ENCODE measurements around the gene LINC00632.

The LINC00632 gene

GRCh38 chrX:140756941-140757340 is 47.4 kb downstream of the LINC00632 start:
- ChIA-PET CTCF (interaction anchor here (3.0 kb wide), 1 partner anchor 9 kb away, joined by 14 read pairs; no protein-coding TSS in a partner anchor), POLR2A (interaction anchor here (0.6 kb wide), 1 partner anchor 19 kb away, joined by 3 read pairs; no protein-coding TSS in a partner anchor)
- TF ChIP-seq, protein P1, sequence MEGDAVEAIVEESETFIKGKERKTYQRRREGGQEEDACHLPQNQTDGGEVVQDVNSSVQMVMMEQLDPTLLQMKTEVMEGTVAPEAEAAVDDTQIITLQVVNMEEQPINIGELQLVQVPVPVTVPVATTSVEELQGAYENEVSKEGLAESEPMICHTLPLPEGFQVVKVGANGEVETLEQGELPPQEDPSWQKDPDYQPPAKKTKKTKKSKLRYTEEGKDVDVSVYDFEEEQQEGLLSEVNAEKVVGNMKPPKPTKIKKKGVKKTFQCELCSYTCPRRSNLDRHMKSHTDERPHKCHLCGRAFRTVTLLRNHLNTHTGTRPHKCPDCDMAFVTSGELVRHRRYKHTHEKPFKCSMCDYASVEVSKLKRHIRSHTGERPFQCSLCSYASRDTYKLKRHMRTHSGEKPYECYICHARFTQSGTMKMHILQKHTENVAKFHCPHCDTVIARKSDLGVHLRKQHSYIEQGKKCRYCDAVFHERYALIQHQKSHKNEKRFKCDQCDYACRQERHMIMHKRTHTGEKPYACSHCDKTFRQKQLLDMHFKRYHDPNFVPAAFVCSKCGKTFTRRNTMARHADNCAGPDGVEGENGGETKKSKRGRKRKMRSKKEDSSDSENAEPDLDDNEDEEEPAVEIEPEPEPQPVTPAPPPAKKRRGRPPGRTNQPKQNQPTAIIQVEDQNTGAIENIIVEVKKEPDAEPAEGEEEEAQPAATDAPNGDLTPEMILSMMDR (IDR thresholded peaks at IDR 0.05; ENCODE audit: control extremely low read depth, extremely low read depth, low read depth, missing control alignments): no peak

DNA sequence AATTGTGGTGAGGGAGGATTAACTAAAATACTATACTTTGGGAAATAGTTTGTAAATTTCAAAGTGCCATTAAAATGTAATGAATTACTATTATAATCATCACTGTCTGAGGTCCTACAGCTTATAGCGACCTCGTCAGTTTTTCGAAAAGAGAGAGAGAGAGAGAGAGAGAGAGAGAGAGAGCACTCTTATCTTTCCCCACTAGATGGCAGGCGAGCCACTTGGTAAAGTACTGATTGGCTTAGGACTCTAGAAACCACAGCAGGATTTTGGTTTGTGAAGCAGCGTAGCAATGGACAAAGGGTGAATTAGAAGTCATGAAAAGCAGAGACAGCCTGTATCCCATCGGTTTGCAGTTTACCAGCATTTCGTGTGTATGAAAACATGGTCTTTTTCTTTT is 52.5 kb downstream of the LINC00632 start:
- CTCF ChIA-PET: interaction anchor here (0.7 to 2.2 kb wide), 8 partner anchors 8 to 516 kb away, joined by 3 to 9 read pairs (median 4); no protein-coding TSS in a partner anchor
- POLR2A ChIA-PET: no interaction called here
- TF ChIP-seq, protein P1 (IDR thresholded peaks at IDR 0.05; ENCODE audit: control extremely low read depth, extremely low read depth, low read depth, missing control alignments): peak; percentile 49
- DNase-seq (ENCODE audit: extremely low spot score): peak; percentile 24

More at GRCh38 chrX:140756941-140757340, 47.4 kb downstream of the LINC00632 start:
- DNase-seq (ENCODE audit: extremely low spot score): no peak

- DNase-seq (ENCODE audit: extremely low spot score): no peak
- POLR2A ChIA-PET: no interaction called here
- TF ChIP-seq, protein P1 (IDR thresholded peaks at IDR 0.05; ENCODE audit: control extremely low read depth, extremely low read depth, low read depth, missing control alignments): no peak
- CTCF ChIA-PET: interaction anchor here (1.7 to 2.2 kb wide), 2 partner anchors 8 to 23 kb away, joined by 7 to 14 read pairs; no protein-coding TSS in a partner anchor
These were observed 54.9 kb downstream of the LINC00632 start for GRCh38 chrX:140764401-140764919.

DNA sequence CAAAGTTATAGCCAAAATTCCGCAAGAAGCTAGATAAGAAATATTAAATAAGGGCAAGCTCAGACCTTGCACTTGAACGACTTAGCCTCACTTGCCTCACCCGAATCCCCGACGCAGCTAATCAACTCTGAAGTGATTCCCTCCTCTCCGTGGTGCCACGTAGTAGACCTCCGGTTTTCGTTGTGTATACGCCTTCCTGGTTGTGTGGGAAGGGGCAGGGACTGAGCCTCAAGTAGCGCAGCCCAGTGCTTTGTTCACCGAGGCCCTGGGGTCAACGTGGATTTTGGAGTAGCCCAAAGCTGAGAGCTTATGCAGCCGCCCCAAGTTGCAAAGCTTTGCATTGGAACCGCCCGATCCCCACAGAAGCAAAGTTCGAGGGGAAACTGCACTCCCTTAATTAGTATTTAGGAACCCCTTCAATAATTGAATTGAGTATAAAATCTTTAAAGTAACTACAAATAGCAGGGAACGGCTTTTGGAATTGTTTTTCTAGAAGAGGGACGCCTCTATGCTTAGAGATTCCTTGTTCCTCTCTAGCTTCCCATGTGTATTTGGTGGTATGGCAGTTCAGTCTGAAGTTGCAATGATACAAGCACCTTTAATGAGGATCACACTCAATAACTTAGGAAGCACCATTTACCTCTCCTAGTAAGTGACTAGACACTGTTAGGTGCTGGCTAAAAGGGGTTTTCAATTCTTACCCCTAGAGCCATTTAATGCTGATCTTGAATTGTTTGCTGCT is 55.7 kb downstream of the LINC00632 start:
- CTCF ChIA-PET: interaction anchor here (0.7 to 2.2 kb wide), 5 partner anchors 9 to 514 kb away, joined by 3 to 14 read pairs (median 5); no protein-coding TSS in a partner anchor

GRCh38 chrX:140766024-140766611 is 56.6 kb downstream of the LINC00632 start:
- TF ChIP-seq, protein P1 (IDR thresholded peaks at IDR 0.05; ENCODE audit: control extremely low read depth, extremely low read depth, low read depth, missing control alignments): peak; percentile 59
- DNase-seq (ENCODE audit: extremely low spot score): peak; percentile 31
- POLR2A ChIA-PET: no interaction called here
- CTCF ChIA-PET: interaction anchor here (0.7 to 2.2 kb wide), 5 partner anchors 9 to 513 kb away, joined by 3 to 14 read pairs (median 5); no protein-coding TSS in a partner anchor

More for the DNA sequence above, 55.7 kb downstream of the LINC00632 start:
- no peak for DNase-seq (ENCODE audit: extremely low spot score)
- TF ChIP-seq, protein P1 (IDR thresholded peaks at IDR 0.05; ENCODE audit: control extremely low read depth, extremely low read depth, low read depth, missing control alignments): no peak
- POLR2A ChIA-PET: no interaction called here

- CTCF ChIA-PET: interaction anchor here (1.1 to 1.8 kb wide), 3 partner anchors 12 to 511 kb away, joined by 3 to 6 read pairs (median 4); no protein-coding TSS in a partner anchor
- POLR2A ChIA-PET: no interaction called here
- DNase-seq (ENCODE audit: extremely low spot score): no peak
- TF ChIP-seq, protein P1 (IDR thresholded peaks at IDR 0.05; ENCODE audit: control extremely low read depth, extremely low read depth, low read depth, missing control alignments): no peak
These were observed 58.1 kb downstream of the LINC00632 start for GRCh38 chrX:140767646-140768045.
